ENCODE measurements around the gene IFNGR2. TPM values are rescaled to one million over a fixed set of nuclear protein-coding genes. Genes with fewer than 3 reads are reported as not detected.

The IFNGR2 gene
- total and polyA plus RNA-seq, 2 of the 8 experiments (the other 6 are each of a cell fraction or from before 2014, with no cell fraction given) = 36.0 to 46.4 TPM

DNA sequence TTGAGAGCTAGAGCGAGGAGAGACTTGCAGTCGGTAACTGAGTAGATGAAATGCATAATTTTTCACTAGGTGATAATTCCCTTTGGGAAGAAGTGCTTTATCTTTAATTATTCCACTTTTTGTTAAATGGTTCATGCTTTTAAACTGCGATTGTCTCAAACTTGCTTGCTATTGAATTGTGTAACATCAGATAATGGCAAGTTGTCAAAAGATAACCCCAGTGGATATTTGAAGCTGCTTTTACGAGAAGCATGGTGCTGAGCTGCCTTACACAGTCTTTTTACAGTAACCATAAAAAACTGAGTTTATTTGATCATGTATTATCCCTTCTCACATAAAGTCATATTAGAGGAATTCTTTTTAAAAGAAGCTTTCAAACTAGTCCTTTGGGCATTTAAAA is 46.4 kb downstream of the IFNGR2 start:
- H2AFZ ChIP-seq (ENCODE audit: low read length) = no peak overlapping the region
- no peak overlapping the region for H2BK12ac ChIP-seq (ENCODE audit: low read depth, low read length)
- no peaks in the 10 kb centered on the region for H3K4me1 ChIP-seq (replicated peaks in 1 of 4; ENCODE audit: control insufficient read depth in 3 of 4, insufficient read depth in 4 of 4, low read length in 3 of 4)
- TF ChIP-seq ZNF274 (IDR thresholded peaks at IDR 0.05; ENCODE audit: borderline replicate concordance, extremely low read depth, low read length) = no peak
- TF ChIP-seq MAFK (IDR thresholded peaks at IDR 0.05; ENCODE audit: low read depth, low read length) = no peak
- TF ChIP-seq YY1 (IDR thresholded peaks at IDR 0.05; ENCODE audit: low read depth, low read length) = no peak
- TF ChIP-seq TAF1 (IDR thresholded peaks at IDR 0.05; ENCODE audit: low read depth, low read length) = no peak
- no peak for TF ChIP-seq TCF12 (IDR thresholded peaks at IDR 0.05; ENCODE audit: low read depth, low read length)
- no peak for TF ChIP-seq PHF8 (conservative IDR thresholded peaks at IDR 0.05; ENCODE audit: low read depth, low read length)
- TF ChIP-seq CREB1 (IDR thresholded peaks at IDR 0.05) = no peak
- no peak for TF ChIP-seq KDM4A (IDR thresholded peaks at IDR 0.05; ENCODE audit: low read depth, low read length, severe bottlenecking)
- no peak for TF ChIP-seq EGR1 (IDR thresholded peaks at IDR 0.05; ENCODE audit: borderline replicate concordance, low read depth, low read length)
- TF ChIP-seq, protein P1, sequence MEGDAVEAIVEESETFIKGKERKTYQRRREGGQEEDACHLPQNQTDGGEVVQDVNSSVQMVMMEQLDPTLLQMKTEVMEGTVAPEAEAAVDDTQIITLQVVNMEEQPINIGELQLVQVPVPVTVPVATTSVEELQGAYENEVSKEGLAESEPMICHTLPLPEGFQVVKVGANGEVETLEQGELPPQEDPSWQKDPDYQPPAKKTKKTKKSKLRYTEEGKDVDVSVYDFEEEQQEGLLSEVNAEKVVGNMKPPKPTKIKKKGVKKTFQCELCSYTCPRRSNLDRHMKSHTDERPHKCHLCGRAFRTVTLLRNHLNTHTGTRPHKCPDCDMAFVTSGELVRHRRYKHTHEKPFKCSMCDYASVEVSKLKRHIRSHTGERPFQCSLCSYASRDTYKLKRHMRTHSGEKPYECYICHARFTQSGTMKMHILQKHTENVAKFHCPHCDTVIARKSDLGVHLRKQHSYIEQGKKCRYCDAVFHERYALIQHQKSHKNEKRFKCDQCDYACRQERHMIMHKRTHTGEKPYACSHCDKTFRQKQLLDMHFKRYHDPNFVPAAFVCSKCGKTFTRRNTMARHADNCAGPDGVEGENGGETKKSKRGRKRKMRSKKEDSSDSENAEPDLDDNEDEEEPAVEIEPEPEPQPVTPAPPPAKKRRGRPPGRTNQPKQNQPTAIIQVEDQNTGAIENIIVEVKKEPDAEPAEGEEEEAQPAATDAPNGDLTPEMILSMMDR (IDR thresholded peaks at IDR 0.05; ENCODE audit: control extremely low read depth in 1 of 3, insufficient read depth in 1 of 3, low read depth in 1 of 3, low read length in 3 of 3) = no peak
- no peak for TF ChIP-seq NRF1 (IDR thresholded peaks at IDR 0.05; ENCODE audit: low read depth, low read length)
- TF ChIP-seq, protein P2, sequence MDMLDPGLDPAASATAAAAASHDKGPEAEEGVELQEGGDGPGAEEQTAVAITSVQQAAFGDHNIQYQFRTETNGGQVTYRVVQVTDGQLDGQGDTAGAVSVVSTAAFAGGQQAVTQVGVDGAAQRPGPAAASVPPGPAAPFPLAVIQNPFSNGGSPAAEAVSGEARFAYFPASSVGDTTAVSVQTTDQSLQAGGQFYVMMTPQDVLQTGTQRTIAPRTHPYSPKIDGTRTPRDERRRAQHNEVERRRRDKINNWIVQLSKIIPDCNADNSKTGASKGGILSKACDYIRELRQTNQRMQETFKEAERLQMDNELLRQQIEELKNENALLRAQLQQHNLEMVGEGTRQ (IDR thresholded peaks at IDR 0.05; ENCODE audit: low read length) = no peak
- no peak overlapping the region for H3K27ac ChIP-seq (ENCODE audit: low read depth, low read length)
- H4K20me1 ChIP-seq (replicated peaks in 1 of 2; ENCODE audit: control insufficient read depth in 1 of 2, insufficient read depth in 2 of 2, low read length in 2 of 2) = no peaks in the 10 kb centered on the region
- H3K18ac ChIP-seq (ENCODE audit: extremely low read depth, low read length) = no peak overlapping the region
- no peaks in the 10 kb centered on the region for H3K9me3 ChIP-seq (ENCODE audit: insufficient read depth in 2 of 2, low read depth in 1 of 2, low read length in 1 of 2)
- no peak overlapping the region for H3K4ac ChIP-seq (replicated peaks; ENCODE audit: insufficient read length, low read depth, low read length)
- H3K27me3 ChIP-seq (replicated peaks in 1 of 4; ENCODE audit: control insufficient read depth in 3 of 4, extremely low read depth in 1 of 4, insufficient read depth in 3 of 4, low read length in 3 of 4) = no peaks in the 10 kb centered on the region
- H3K4me2 ChIP-seq (ENCODE audit: insufficient read depth in 1 of 2, low read depth in 2 of 2, low read length in 2 of 2) = no peak overlapping the region
- H4K5ac ChIP-seq (ENCODE audit: insufficient read length, low read depth, low read length) = no peak overlapping the region
- H3K4me3 ChIP-seq (ENCODE audit: extremely low read depth in 1 of 4, insufficient read depth in 2 of 4, low read depth in 3 of 4, low read length in 4 of 4) = no peak overlapping the region
- no peaks in the 10 kb centered on the region for H3K79me1 ChIP-seq (ENCODE audit: low read depth, low read length)
- no peak overlapping the region for H3K23ac ChIP-seq (ENCODE audit: insufficient read length)
- DNase-seq (ENCODE audit: low read depth in 1 of 2, low spot score in 2 of 2) = no peak
- no peak overlapping the region for H3K9ac ChIP-seq (replicated peaks in 1 of 4; ENCODE audit: extremely low read depth in 1 of 4, low read depth in 3 of 4, low read length in 3 of 4)
- H2BK120ac ChIP-seq (replicated peaks; ENCODE audit: low read depth, low read length) = no peak overlapping the region
- no peak overlapping the region for H3K56ac ChIP-seq (replicated peaks; ENCODE audit: insufficient read length, low read depth, low read length)
- WGBS, 2 experiments (ENCODE audit: extremely low coverage in 1 of 2, insufficient coverage in 1 of 2, insufficient read length in 1 of 2, insufficient replicate concordance in 2 of 2, low coverage in 1 of 2, low lambda C conversion rate in 2 of 2, missing lambda C conversion rate in 1 of 2) = 96% methylated on average over 4 of the region's 4 CpGs; no CpG with 5 or more reads in 1 of the 2 experiments
- no peak overlapping the region for H3K14ac ChIP-seq (ENCODE audit: insufficient read length)
- H2BK5ac ChIP-seq (ENCODE audit: low read depth, low read length) = no peak overlapping the region
- H2BK20ac ChIP-seq (ENCODE audit: low read length) = no peak overlapping the region
- no peaks in the 10 kb centered on the region for H3K23me2 ChIP-seq (ENCODE audit: low read depth, low read length)
- ChIA-PET CTCF (ENCODE audit: partially characterized antibody) (interaction anchor here (1.2 to 1.4 kb wide), 2 partner anchors 250 to 338 kb away, joined by 3 read pairs; no protein-coding TSS in a partner anchor), POLR2A (ENCODE audit: partially characterized antibody) (no interaction called here)
- no peak for FAIRE-seq
- no peak overlapping the region for H2AK5ac ChIP-seq (ENCODE audit: low read depth, low read length)
- H4K91ac ChIP-seq (replicated peaks; ENCODE audit: insufficient read length, low read length) = no peak overlapping the region
- H2BK15ac ChIP-seq (ENCODE audit: low read length) = no peak overlapping the region
- H3K36me3 ChIP-seq (ENCODE audit: control insufficient read depth in 2 of 4, insufficient read depth in 4 of 4, low read length in 3 of 4) = no peaks in the 10 kb centered on the region; a peak in 1 of 8 replicates
- H3K79me2 ChIP-seq (ENCODE audit: control insufficient read depth in 1 of 2, insufficient read depth in 2 of 2, low read length in 2 of 2) = no peaks in the 10 kb centered on the region
- no peak overlapping the region for H4K8ac ChIP-seq (ENCODE audit: extremely low read depth, insufficient read depth, low read length)
